Fibroblast of lung (primary cell): ENCODE measurements around the gene RASA3. TPM values are rescaled to one million over a fixed set of nuclear protein-coding genes. Genes with fewer than 3 reads are reported as not detected.
A peak's percentile ranks its signal among the peaks of the same experiment; 100 is the strongest.

Source experiments
- DNase-seq, 2 donors: peaks; one replicate each; pipeline versions ENCODE4 v3.0.0 to v3.0.0-alpha.2; 2010; ENCODE audit warnings: low read depth in 2 of 2
- H2AFZ ChIP-seq: 2 replicates; pipeline ENCODE4 v1.5.1; 2012; ENCODE audit warnings: low read length, control low read depth, inconsistent platforms
- H3K27ac ChIP-seq: 2 replicates; pipeline ENCODE4 v1.5.1; 2011; ENCODE audit warnings: low read length, control low read depth; ENCODE audit not compliant: insufficient read depth
- H3K27me3 ChIP-seq: 2 replicates; pipeline ENCODE4 v1.5.1; 2011; ENCODE audit warnings: mild to moderate bottlenecking, low read length; ENCODE audit not compliant: control insufficient read depth, insufficient read depth
- H3K36me3 ChIP-seq: 2 replicates; pipeline ENCODE4 v1.5.1; 2011; ENCODE audit warnings: low read length; ENCODE audit not compliant: control insufficient read depth, insufficient read depth
- H3K4me1 ChIP-seq: 2 replicates; pipeline ENCODE4 v1.5.1; 2011; ENCODE audit warnings: low read length; ENCODE audit not compliant: control insufficient read depth, insufficient read depth; ENCODE audit errors: extremely low read depth
- H3K4me2 ChIP-seq: 2 replicates; pipeline ENCODE4 v1.5.1; 2011; ENCODE audit warnings: low read length, control low read depth; ENCODE audit not compliant: insufficient read depth; ENCODE audit errors: extremely low read depth
- H3K4me3 ChIP-seq, 4 experiments: fragments of 200-600 bp in 1 of 4; sonication (generic) in 1 of 4; replicated peaks in 1 of 4; 2 replicates each; pipeline ENCODE4 v1.5.1; 2011 to 2016; ENCODE audit warnings: low read length in 4 of 4, low read depth in 3 of 4, mild to moderate bottlenecking in 3 of 4, control low read depth in 2 of 4, inconsistent platforms in 1 of 4, mixed read lengths in 1 of 4; ENCODE audit not compliant: insufficient read depth in 1 of 4; ENCODE audit errors: control extremely low read depth in 1 of 4
- H3K79me2 ChIP-seq: 2 replicates; pipeline ENCODE4 v1.5.1; 2012; ENCODE audit warnings: mild to moderate bottlenecking, low read length, inconsistent platforms; ENCODE audit not compliant: control insufficient read depth, insufficient read depth
- H3K9ac ChIP-seq: 2 replicates; pipeline ENCODE4 v1.5.1; 2011; ENCODE audit warnings: mild to moderate bottlenecking, low read length, control low read depth; ENCODE audit not compliant: insufficient read depth
- H3K9me3 ChIP-seq: 2 replicates; pipeline ENCODE4 v1.5.1; 2012; ENCODE audit warnings: low read depth, low read length; ENCODE audit not compliant: control insufficient read depth, insufficient read depth
- H4K20me1 ChIP-seq: 2 replicates; pipeline ENCODE4 v1.5.1; 2011; ENCODE audit warnings: low read length; ENCODE audit not compliant: control insufficient read depth, insufficient read depth; ENCODE audit errors: extremely low read depth
- EZH2 ChIP-seq: IDR thresholded peaks from 2 replicates; pipeline ENCODE4 v1.5.1; 2012; ENCODE audit warnings: low read length, control low read depth, mild to moderate bottlenecking; ENCODE audit errors: missing control alignments
- polyA plus RNA-seq, 2 donors: library from polyadenylated mRNA; depleted of rRNA in 1 of 2; stranded (reverse) in 1 of 2; unstranded in 1 of 2; fragments of >200 nt; gene quantifications; 2 replicates each; pipeline ENCODE4 v1.2.1, GENCODE V29; 2011 to 2012; ENCODE audit warnings: missing spikeins in 1 of 2
- total RNA-seq: library from RNA; depleted of rRNA; stranded (reverse); fragments of >200 nt; gene quantifications from 2 replicates; pipeline ENCODE4 v1.2.1, GENCODE V29; 2014
- TF ChIP-seq, protein P1 (sequence below), 2 donors: IDR thresholded peaks in 1 of 2; conservative IDR thresholded peaks in 1 of 2; 1 replicate in 1 of 2; 2 replicates in 1 of 2; pipeline ENCODE4 v1.5.1; 2011 to 2012; ENCODE audit warnings: low read length in 2 of 2, control low read depth in 1 of 2, inconsistent platforms in 1 of 2, low read depth in 1 of 2, mild to moderate bottlenecking in 1 of 2

Gene RASA3
- total and polyA plus RNA-seq, 2 donors (not counting 1 experiment from before 2014, with no cell fraction given): 26.6 to 31.1 TPM

DNA sequence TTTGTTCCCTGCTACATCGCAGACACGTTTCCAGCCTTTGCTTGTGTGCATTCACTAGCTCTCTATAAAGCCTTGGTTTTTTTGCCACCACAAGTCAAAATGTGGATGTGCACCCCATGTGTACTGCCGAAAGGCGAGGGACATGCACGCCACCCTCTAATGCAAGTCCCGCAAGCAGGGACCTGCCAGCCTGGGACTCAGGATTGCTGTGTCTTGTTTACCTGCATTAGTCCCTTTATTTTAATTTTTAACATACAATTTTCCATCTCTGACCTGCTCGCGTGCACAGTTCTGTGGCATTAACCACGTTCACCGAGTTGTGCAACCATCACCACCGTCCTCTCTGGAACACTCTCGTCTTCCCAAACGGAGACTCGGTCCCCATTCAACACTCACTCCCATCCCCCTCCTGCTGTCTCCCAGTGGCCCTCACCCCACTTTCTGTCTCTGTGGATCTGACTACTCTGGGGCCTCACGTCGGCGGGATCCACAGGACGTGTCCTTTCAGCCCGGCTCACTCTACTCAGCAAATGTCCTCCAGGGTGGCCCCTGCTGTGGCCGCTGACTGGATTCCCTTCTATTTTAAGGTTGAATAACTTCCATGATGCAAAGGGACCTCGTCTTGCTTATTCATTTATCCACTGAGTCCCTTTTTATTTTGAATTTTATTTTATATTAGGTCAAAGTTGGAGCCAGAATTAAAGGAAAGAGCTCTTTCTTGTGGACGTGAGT is 58.4 kb downstream of the RASA3 start:
- Histone ChIP-seq H3K79me2 (peaks cover 73% of the 10 kb centered on the region), H3K4me1 (peaks cover 8% of the 10 kb centered on the region), H3K9me3 (no peaks in the 10 kb centered on the region), H4K20me1 (no peaks in the 10 kb centered on the region), H3K27ac (no peak overlapping the region), H3K27me3 (no peaks in the 10 kb centered on the region), H3K36me3 (peaks cover 15% of the 10 kb centered on the region), H3K9ac (no peak overlapping the region), H2AFZ (no peak overlapping the region), H3K4me3 (no peak overlapping the region), H3K4me2 (no peak overlapping the region)
- TF ChIP-seq, protein P1, sequence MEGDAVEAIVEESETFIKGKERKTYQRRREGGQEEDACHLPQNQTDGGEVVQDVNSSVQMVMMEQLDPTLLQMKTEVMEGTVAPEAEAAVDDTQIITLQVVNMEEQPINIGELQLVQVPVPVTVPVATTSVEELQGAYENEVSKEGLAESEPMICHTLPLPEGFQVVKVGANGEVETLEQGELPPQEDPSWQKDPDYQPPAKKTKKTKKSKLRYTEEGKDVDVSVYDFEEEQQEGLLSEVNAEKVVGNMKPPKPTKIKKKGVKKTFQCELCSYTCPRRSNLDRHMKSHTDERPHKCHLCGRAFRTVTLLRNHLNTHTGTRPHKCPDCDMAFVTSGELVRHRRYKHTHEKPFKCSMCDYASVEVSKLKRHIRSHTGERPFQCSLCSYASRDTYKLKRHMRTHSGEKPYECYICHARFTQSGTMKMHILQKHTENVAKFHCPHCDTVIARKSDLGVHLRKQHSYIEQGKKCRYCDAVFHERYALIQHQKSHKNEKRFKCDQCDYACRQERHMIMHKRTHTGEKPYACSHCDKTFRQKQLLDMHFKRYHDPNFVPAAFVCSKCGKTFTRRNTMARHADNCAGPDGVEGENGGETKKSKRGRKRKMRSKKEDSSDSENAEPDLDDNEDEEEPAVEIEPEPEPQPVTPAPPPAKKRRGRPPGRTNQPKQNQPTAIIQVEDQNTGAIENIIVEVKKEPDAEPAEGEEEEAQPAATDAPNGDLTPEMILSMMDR (conservative IDR thresholded peaks at IDR 0.05 in 1 of 2, IDR thresholded peaks at IDR 0.05 in 1 of 2; ENCODE audit: low read depth in 1 of 2, low read length in 2 of 2): no peak
- no peak for TF ChIP-seq EZH2
- no peak for DNase-seq

- H3K36me3 ChIP-seq: peaks cover 11% of the 10 kb centered on the region
- no peaks in the 10 kb centered on the region for H3K27me3 ChIP-seq
- H3K4me1 ChIP-seq: peaks cover 15% of the 10 kb centered on the region
- no peaks in the 10 kb centered on the region for H3K9me3 ChIP-seq
- no peaks in the 10 kb centered on the region for H4K20me1 ChIP-seq
- no peak for DNase-seq
- H3K4me2 ChIP-seq: no peak overlapping the region
- H3K9ac ChIP-seq: no peak overlapping the region
- H3K4me3 ChIP-seq: no peak overlapping the region
- H3K79me2 ChIP-seq: peaks cover 73% of the 10 kb centered on the region
- TF ChIP-seq EZH2: no peak
- TF ChIP-seq, protein P1 (conservative IDR thresholded peaks at IDR 0.05 in 1 of 2, IDR thresholded peaks at IDR 0.05 in 1 of 2; ENCODE audit: low read depth in 1 of 2, low read length in 2 of 2): no peak
- H3K27ac ChIP-seq: no peak overlapping the region
- H2AFZ ChIP-seq: no peak overlapping the region
Observed at GRCh38 chr13:114072421-114072820, 60.0 kb downstream of the RASA3 start.

GRCh38 chr13:114071991-114072390 is 60.4 kb downstream of the RASA3 start:
- Histone ChIP-seq H3K4me3 (no peak overlapping the region), H3K4me2 (no peak overlapping the region), H3K79me2 (peaks cover 69% of the 10 kb centered on the region), H2AFZ (no peak overlapping the region), H3K36me3 (peaks cover 9% of the 10 kb centered on the region), H3K27me3 (no peaks in the 10 kb centered on the region), H3K4me1 (peaks cover 18% of the 10 kb centered on the region), H3K9me3 (no peaks in the 10 kb centered on the region), H3K9ac (no peak overlapping the region), H3K27ac (no peak overlapping the region), H4K20me1 (no peaks in the 10 kb centered on the region)
- TF ChIP-seq EZH2: no peak
- TF ChIP-seq, protein P1 (conservative IDR thresholded peaks at IDR 0.05 in 1 of 2, IDR thresholded peaks at IDR 0.05 in 1 of 2; ENCODE audit: low read depth in 1 of 2, low read length in 2 of 2): no peak
- DNase-seq: peak in 1 of 2 donors; percentile 20
